NCI-H510A treated with DMSO at 0.1 percent for 48 hours (cell line): Measurements from ENCODE around the gene HIPK2.

Source experiments
- DNase-seq: peaks from one replicate; lab custom pipeline; 2025; lab: John Stamatoyannopoulos, UW

The HIPK2 gene

GRCh38 chr7:139695051-139695450, 82.7 kb downstream of the HIPK2 start:
- no peak for DNase-seq

DNA sequence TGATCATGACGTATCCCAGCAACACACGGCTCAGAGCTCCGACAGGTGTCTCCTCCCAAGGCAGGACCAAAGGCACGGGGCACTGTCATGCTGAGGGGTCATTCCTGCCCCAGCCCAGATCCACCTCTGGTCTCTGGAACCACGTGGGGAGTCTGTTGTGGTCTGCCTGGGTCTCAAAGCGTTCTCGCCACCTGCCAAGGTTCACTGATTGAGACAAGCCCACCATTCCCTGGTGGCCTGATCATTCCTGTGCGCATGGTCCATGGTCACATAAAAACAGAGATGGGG, 83.5 kb downstream of the HIPK2 start:
- no peak for DNase-seq

DNA sequence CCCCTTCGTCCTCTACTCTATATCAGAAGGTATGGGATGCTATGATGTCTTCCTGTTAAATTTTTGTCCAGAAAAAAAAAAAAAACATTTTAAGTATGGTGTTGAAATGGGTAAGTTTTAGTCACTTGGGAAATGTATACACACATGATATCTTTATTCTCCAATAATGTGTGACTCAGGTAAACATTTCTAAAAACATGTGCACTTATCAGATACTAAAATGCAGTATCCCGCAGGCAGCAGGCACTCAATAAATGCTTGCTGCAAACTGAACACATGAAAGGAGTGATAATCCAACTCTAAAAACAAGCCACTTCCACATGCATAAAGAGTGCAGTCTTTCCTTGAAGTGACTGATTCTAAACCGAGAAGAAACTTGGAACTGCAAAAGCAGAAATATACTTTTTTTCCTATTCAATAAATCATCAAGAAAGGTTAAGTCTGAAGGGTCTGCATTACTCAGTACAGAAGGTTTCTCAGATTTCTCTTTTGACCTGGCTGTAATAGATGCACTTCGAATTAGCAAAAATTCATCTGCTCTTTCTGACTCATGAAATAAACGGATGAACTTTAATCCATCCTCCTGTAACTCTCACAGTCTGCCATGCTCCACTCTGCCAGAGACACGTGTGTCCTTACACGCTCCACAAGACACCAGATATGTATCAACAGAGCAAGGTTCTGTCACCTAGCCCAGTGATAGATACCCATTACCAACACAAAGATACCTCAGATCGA, 84.0 kb downstream of the HIPK2 start:
- DNase-seq = no peak

DNA sequence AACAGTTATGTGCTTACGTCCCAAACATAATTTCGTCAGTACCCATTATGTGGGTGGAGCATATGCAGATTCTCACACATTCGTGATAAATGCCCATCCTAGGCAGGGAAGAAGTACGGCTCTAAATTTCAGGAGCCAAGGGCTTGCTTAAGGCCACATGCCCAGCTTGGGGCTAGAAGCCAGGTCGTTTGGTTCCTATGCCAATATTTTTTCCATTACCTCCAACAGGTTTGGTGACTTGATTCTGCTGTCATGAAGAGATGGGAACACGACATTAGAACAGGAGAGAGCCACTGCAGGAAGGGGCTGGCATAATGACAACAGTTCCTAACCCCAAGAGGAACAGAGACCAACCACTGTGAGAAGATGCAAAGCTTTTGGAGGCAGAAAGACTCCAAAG, 85.1 kb downstream of the HIPK2 start:
- DNase-seq = no peak

- no peak for DNase-seq
Observed at GRCh38 chr7:139691253-139691781, 86.5 kb downstream of the HIPK2 start.

- no peak for DNase-seq
Observed at GRCh38 chr7:139687980-139688632, 89.7 kb downstream of the HIPK2 start.

DNA sequence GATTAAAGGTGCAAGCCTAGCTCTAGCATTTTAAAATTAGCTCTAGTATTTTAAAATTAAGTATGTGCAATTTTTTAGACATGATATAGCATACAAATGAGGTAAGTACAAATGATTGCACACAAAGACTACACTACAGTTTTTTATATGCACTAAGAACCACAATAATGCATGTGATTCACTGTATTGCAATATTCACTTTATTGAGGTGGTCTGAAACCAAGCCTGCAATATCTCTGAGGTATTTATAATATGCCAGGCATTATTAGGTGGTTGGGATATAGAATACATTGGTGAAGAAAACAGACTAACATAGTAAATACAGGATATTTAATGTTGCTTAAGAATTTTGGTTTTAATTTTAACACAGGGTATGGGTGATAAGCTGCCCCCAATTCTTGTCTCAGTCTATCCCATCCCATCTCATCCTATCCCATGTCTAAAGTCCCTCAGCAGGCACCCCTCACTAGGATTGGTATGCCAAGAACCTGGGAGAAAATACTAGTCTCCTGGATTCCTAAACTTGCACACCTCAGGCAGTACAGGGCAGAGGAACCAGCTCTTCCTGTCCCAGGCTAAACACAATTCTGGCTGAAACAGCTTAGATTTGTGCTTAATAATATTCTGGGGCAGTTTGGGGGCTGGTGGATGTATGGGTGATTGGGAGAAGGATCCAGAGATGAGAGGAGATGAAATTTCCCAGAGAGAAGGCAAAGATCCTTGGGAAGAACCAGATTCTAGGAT, 90.4 kb downstream of the HIPK2 start:
- DNase-seq = no peak

DNA sequence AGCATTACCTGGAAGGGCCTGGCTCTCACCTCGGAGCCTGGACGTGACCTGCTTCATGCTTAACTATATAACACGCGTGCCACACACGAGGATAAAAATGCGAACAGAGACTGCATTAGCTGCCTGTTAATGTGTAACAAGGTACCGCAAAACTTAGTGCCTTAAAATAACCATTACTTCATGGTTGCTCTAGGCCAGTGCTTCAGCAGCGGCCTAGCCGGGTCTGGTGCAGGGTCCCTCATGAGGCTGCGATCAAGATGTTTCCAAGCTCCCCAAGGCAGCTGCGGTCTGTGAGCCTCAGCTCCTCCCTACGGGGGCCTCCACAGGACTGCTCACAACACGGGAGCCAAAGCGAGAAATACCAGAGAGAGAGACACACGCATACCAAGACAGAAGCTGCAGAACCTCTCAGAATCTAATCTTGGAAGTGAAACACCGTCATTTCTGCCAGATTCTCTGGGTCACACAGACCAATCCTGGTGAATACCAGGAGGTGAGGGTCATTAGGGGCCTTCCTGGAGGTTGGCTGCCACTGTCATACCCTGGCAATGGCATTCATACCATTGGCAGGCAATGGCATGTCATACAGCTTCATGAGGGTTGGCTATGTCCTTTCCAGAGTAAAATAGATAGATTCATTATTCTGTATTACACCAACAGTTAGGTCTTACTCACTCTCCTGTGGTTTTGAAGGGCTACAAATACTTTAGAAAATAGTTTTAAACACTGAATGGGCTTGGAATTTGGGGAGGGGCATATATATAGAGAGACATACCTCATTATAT, 94.5 kb downstream of the HIPK2 start:
- DNase-seq = no peak

DNA sequence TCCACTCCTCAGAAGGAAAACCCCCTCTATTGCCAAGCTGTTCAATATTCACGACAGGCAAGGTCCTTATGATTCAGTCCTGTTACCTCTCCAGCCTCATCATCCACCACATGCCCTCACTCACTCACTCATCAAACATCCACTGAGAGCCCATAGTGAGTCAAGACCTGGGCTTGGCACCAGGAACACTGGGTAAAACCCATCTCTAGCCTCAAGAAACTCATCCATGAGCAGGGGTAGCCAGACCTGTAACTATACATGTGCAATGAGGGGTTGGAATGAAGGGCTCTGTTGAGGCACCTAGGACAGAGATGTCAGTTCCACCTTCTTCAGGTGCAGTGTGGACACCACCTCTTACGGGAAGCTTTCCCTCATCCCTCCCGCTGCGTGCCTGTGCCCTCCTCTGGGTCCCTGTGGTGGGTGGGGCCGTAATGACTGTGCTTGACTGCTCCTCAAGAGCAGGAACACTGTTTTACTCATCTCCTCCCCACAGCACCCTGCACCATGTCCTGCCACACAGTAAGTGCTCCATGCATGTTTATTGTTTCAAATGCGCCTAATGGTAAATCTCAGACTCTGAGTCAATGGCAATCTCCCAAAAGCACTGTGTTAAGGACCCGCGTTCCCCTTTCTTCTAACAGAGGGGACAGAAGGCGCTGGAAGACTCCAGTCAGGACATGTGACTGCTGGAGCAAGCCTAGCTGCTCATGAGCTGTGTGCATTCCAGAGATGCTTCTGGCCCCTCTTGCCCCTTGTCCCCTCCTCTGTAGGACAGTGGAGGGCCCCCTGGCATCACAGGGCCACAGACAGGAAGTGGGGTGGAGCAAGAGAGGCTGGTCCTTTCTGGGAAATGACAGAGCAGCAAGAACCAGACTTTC, 95.4 kb downstream of the HIPK2 start:
- no peak for DNase-seq

GRCh38 chr7:139681812-139682135, 96.0 kb downstream of the HIPK2 start:
- no peak for DNase-seq

DNA sequence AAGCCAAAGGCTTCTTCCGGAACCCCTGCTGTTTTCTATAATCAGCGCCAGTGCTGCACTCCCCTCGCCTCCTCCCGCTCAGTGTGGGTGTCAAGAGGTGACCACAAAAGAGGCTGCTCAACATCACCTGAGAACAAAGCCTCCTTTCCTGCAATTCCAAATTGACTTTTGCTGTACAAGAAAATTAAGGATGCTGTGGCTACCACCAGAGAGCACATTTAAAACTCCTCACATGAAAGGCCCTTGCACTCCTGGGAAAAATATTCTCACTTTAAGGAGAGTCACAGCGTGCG, 96.4 kb downstream of the HIPK2 start:
- no peak for DNase-seq

- no peak for DNase-seq
Observed at GRCh38 chr7:139680676-139681462, 96.9 kb downstream of the HIPK2 start.

GRCh38 chr7:139679731-139680594, 97.8 kb downstream of the HIPK2 start:
- no peak for DNase-seq

- DNase-seq = no peak
Observed at GRCh38 chr7:139676390-139676789, 101.4 kb downstream of the HIPK2 start.

DNA sequence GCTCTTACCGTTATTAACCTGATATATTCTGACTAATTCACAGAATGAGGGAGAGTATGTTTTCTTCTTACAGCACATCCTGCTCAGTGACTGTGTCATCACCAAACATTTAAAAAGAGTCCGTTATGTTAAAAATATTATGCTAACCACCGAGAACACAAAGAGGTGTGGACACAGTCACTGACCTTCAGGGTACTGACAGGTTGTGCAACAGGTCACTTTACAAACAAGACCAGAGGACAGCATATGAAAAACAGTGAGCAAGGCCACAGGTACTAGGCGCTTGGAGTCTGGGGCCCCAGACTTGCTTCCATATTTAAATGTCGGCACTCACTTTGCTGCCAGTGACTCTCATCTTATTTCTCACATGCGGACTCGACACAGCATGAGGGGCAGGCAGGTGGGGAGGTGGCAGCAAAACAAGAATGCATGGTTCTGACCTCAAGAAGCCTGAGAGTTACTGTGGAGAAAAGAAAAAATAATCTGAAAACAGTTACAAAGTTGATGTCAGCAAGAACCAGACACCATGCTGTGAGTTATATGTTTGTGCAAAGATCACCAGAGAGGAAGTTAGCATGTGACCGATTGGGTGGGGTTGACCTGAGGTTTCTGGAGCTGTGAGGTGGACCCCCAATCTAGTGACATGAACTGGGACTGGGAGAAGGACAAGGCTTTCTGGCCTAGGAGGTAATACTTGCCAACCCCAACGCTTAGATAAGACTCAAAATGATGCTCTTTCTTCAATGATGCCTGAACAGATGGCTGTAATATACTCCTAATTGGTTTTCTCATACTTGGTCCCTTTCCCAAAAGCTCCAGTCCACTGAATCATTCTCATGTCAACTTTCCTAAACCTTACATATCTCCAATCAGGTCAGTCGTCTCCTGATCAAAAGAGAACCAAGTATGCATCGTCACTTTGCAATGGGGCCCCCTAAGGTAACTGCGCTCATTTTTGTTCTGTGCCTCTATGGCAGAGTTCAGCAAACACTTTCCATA, 102.4 kb downstream of the HIPK2 start:
- no peak for DNase-seq

DNA sequence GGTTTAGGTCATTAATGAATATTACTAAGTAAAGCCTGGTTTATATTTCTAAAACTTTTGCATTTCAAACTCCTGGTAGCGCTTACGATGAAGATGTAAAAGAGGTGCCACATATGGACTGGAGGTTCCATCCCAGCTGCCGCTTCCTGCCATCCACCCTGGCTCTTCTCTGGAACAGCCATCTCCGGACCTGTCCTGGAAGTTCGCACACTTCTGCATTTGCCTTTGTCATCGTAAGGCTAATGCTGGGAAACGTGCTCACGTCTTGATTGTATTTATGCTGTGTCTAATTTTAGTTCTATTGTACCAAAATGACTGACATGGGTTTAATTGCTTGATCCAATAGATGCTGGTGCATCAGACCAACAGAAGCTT, 103.1 kb downstream of the HIPK2 start:
- no peak for DNase-seq

DNA sequence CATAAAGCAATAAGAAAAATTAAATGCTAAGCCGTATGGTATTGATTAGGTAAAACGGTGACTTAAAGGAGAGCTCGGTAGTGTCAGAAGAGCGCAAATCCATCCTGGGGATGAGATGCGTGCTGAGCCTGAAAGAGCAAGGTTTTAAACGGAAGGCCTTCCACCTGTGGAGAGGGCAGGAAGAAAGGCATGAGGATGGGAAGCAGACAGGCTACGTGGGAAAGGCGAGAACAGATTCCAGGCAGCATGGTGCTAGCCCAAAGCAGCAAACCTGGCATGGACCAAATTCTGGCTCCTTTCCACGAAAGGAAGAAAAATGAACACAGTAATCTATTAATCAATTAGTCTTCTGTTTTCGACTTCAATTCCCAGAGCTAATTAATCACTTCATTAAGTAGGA, 103.5 kb downstream of the HIPK2 start:
- no peak for DNase-seq

- no peak for DNase-seq
Observed at GRCh38 chr7:139673762-139674161, 104.0 kb downstream of the HIPK2 start.

DNA sequence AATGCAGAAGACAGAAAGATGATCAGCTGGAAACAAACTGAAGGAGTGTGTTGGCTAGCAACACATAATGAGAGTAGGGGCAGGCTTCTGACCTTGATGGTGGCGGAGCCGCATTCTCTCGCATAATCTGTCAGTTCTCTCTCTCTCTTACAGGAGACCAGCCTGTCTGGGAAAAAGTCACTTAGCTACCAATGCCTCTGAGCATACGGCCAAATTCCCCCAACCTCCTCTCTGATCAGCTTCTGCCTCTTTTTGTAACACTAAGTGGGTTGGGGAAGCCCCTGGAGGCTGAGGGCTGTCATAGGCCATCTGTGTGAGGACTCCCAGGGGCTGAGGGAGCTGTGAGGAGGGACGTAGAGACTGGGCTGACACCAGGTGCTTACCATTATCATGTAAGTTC, 104.6 kb downstream of the HIPK2 start:
- no peak for DNase-seq
